SK-N-SH (cell line): ENCODE data around the gene EPB41L2. TPM values are rescaled to one million over a fixed set of nuclear protein-coding genes. Genes with fewer than 3 reads are reported as not detected.

Source experiments
- CTCF ChIA-PET: fragments of 300-600, 350-600 bp; formaldehyde crosslinking; extraction: SDS; loops from one replicate; lab custom pipeline; 2021; lab: Yijun Ruan, JAX
- POLR2A ChIA-PET: fragments of 350-600 bp; sonication (Branson Sonifier 250); formaldehyde crosslinking; extraction: SDS; loops from one replicate; lab custom pipeline; 2020; ENCODE audit warnings: antibody characterized with exemption, inconsistent platforms; lab: Yijun Ruan, JAX
- DNase-seq: peaks from one replicate; pipeline ENCODE4 v3.0.0; 2012
- H2AFZ ChIP-seq: fragments of 200-600 bp; sonication (generic); 2 replicates; pipeline ENCODE4 v1.8.1; 2016; ENCODE audit warnings: antibody characterized with exemption, mild to moderate bottlenecking, low read depth
- H3F3A ChIP-seq: fragments of 200-600 bp; sonication (generic); replicated peaks from 2 replicates; pipeline ENCODE3; 2016; ENCODE audit warnings: antibody characterized with exemption, mild to moderate bottlenecking; ENCODE audit not compliant: insufficient read depth
- H3K27ac ChIP-seq, 2 experiments: fragments of 200-500 bp in 1 of 2; fragments of 200-600 bp in 1 of 2; sonication (Bioruptor generic) in 1 of 2; sonication (generic), shearing (Covaris generic) in 1 of 2; 2 replicates each; pipeline versions ENCODE4 v1.5.1 to v1.6.1; 2014 to 2016; ENCODE audit warnings: low read depth in 2 of 2, inconsistent platforms in 1 of 2, low read length in 1 of 2, mild to moderate bottlenecking in 1 of 2, mixed read lengths in 1 of 2
- H3K27me3 ChIP-seq: fragments of 200-600 bp; sonication (generic), shearing (Covaris generic); 2 replicates; pipeline ENCODE4 v1.6.1; 2016; ENCODE audit warnings: mixed run types; ENCODE audit not compliant: insufficient read depth
- H3K36me3 ChIP-seq, 2 experiments: fragments of 200-500 bp in 1 of 2; fragments of 200-600 bp in 1 of 2; sonication (Bioruptor generic) in 1 of 2; sonication (generic) in 1 of 2; replicated peaks in 1 of 2; 2 replicates each; pipeline versions ENCODE3 to v1.5.1; 2014 to 2016; ENCODE audit warnings: low read length in 1 of 2, mild to moderate bottlenecking in 1 of 2; ENCODE audit not compliant: insufficient read depth in 2 of 2, control insufficient read depth in 1 of 2
- H3K4me1 ChIP-seq, 2 experiments: fragments of 200-500 bp in 1 of 2; fragments of 200-600 bp in 1 of 2; sonication (Bioruptor generic) in 1 of 2; sonication (generic), shearing (Covaris generic) in 1 of 2; 2 replicates each; pipeline versions ENCODE4 v1.5.1 to v1.6.1; 2014 to 2016; ENCODE audit warnings: low read depth in 1 of 2, low read length in 1 of 2, mixed run types in 1 of 2; ENCODE audit not compliant: insufficient read depth in 2 of 2, control insufficient read depth in 1 of 2
- H3K4me2 ChIP-seq: fragments of 200-600 bp; sonication (generic), shearing (Covaris generic); 2 replicates; pipeline ENCODE4 v1.6.1; 2017; ENCODE audit warnings: mixed run types
- H3K4me3 ChIP-seq, 2 experiments: fragments of 200-500 bp in 1 of 2; fragments of 200-600 bp in 1 of 2; sonication (Bioruptor generic) in 1 of 2; sonication (generic), shearing (Covaris generic) in 1 of 2; 2 replicates each; pipeline versions ENCODE4 v1.5.1 to v1.8.1; 2014 to 2016; ENCODE audit warnings: low read depth in 2 of 2, inconsistent platforms in 1 of 2, low read length in 1 of 2, mild to moderate bottlenecking in 1 of 2, mixed read lengths in 1 of 2, moderate library complexity in 1 of 2
- H3K79me2 ChIP-seq: fragments of 200-600 bp; sonication (generic); 2 replicates; pipeline ENCODE4 v1.8.1; 2017; ENCODE audit warnings: mild to moderate bottlenecking; ENCODE audit not compliant: insufficient read depth
- H3K9ac ChIP-seq: fragments of 200-600 bp; sonication (generic); 2 replicates; pipeline ENCODE4 v1.6.1; 2017; ENCODE audit warnings: mixed run types
- H3K9me2 ChIP-seq: fragments of 200-600 bp; sonication (generic); 2 replicates; pipeline ENCODE4 v1.6.1; 2017; ENCODE audit warnings: mixed run types
- H3K9me3 ChIP-seq: fragments of 200-600 bp; sonication (generic); 2 replicates; pipeline ENCODE4 v1.6.1; 2017; ENCODE audit warnings: mixed run types, mild to moderate bottlenecking, moderate library complexity
- H4K20me1 ChIP-seq: fragments of 200-600 bp; sonication (generic); 2 replicates; pipeline ENCODE4 v1.6.1; 2017; ENCODE audit warnings: mild to moderate bottlenecking, mixed run types; ENCODE audit not compliant: insufficient read depth
- CHD2 ChIP-seq: fragments of 150-350 bp; IDR thresholded peaks from 2 replicates; pipeline ENCODE4 v1.6.1; 2018; ENCODE audit warnings: low read length; ENCODE audit not compliant: partially characterized antibody
- FOSL2 ChIP-seq: IDR thresholded peaks from 2 replicates; pipeline ENCODE4 v1.4.0; 2012; ENCODE audit warnings: low read depth, mild to moderate bottlenecking, moderate library complexity, borderline replicate concordance
- GATA2 ChIP-seq: sonication (generic); formaldehyde crosslinking; IDR thresholded peaks from 2 replicates; pipeline ENCODE4 v1.5.0; 2020; ENCODE audit warnings: mild to moderate bottlenecking, missing genetic modification reagents
- JUND ChIP-seq: IDR thresholded peaks from 2 replicates; pipeline ENCODE4 v1.4.0; 2012
- NRF1 ChIP-seq: IDR thresholded peaks from 2 replicates; pipeline ENCODE4 v1.6.1; 2012; ENCODE audit warnings: low read depth, mild to moderate bottlenecking, low read length
- PBX3 ChIP-seq: IDR thresholded peaks from 2 replicates; pipeline ENCODE4; 2012
- POLR2AphosphoS5 ChIP-seq: IDR thresholded peaks from 2 replicates; pipeline ENCODE4 v1.6.1; 2012; ENCODE audit warnings: low read depth, low read length
- RAD21 ChIP-seq: IDR thresholded peaks from 2 replicates; pipeline ENCODE4 v1.6.1; 2012; ENCODE audit warnings: mild to moderate bottlenecking, low read length
- RCOR1 ChIP-seq: fragments of 150-350 bp; IDR thresholded peaks from 2 replicates; pipeline ENCODE4 v1.6.1; 2017; ENCODE audit warnings: antibody characterized with exemption, low read length
- REST ChIP-seq: IDR thresholded peaks from 2 replicates; pipeline ENCODE4 v1.6.1; 2012; ENCODE audit warnings: mild to moderate bottlenecking, low read depth, low read length, moderate library complexity
- SIN3A ChIP-seq: IDR thresholded peaks from 2 replicates; pipeline ENCODE4 v1.6.1; 2012; ENCODE audit warnings: low read depth, mild to moderate bottlenecking, low read length, moderate library complexity, borderline replicate concordance
- USF1 ChIP-seq: IDR thresholded peaks from 2 replicates; pipeline ENCODE4 v1.4.0; 2012; ENCODE audit warnings: low read depth, borderline replicate concordance
- ZBTB33 ChIP-seq: IDR thresholded peaks from 2 replicates; pipeline ENCODE4 v1.4.0; 2012; ENCODE audit warnings: low read depth, borderline replicate concordance
- WGBS: methylation state at CpG from one replicate; pipeline ENCODE4 v1.1.6; 2017; ENCODE audit warnings: low lambda C conversion rate; 5-methylcytosine and 5-hydroxymethylcytosine counted together
- polyA plus RNA-seq, 3 experiments: library from polyadenylated mRNA; depleted of rRNA; stranded (reverse); fragments of >200 nt; gene quantifications; 2 replicates each; pipeline ENCODE4 v1.2.3, GENCODE V29; 2012

The EPB41L2 gene
- polyA plus RNA-seq, 1 of the 3 experiments (the other 2 are of a cell fraction): 1.4 TPM

GRCh38 chr6:130859161-130859867, 203.7 kb downstream of the EPB41L2 start:
- H3K4me1 ChIP-seq: no peaks in the 10 kb centered on the region
- TF ChIP-seq GATA2 (CRISPR knock-in tag) (no peak), USF1 (no peak), REST (no peak), JUND (no peak), ZBTB33 (no peak), CHD2 (no peak), POLR2AphosphoS5 (no peak), FOSL2 (no peak), PBX3 (no peak), RAD21 (no peak), NRF1 (no peak), SIN3A (no peak), RCOR1 (no peak)
- TF ChIP-seq, all 33 proteins: peak for 0
- no peaks in the 10 kb centered on the region for H3K79me2 ChIP-seq
- 68% methylated on average over 11 of the region's 11 CpGs for WGBS
- no peaks in the 10 kb centered on the region for H3K9me2 ChIP-seq
- no peaks in the 10 kb centered on the region for H3K27me3 ChIP-seq
- peaks cover 4% of the 10 kb centered on the region; the same call in 1 of the 2 replicates for H3K9me3 ChIP-seq
- H3K36me3 ChIP-seq: no peaks in the 10 kb centered on the region
- H3K4me3 ChIP-seq: no peak overlapping the region
- no peak for DNase-seq
- no peak overlapping the region for H3K4me2 ChIP-seq
- POLR2A ChIA-PET: no interaction called here
- H2AFZ ChIP-seq: no peak overlapping the region
- H4K20me1 ChIP-seq: no peaks in the 10 kb centered on the region
- H3K27ac ChIP-seq: no peak overlapping the region
- CTCF ChIA-PET: interaction anchor here (2.5 kb wide), 1 partner anchor 13 kb away, joined by 11 read pairs; no protein-coding TSS in a partner anchor
- H3F3A ChIP-seq: peaks cover under 1% of the 10 kb centered on the region
- no peak overlapping the region for H3K9ac ChIP-seq
